K562 (cell line): Measurements from ENCODE around the gene RPL7L1. TPM values are rescaled to one million over a fixed set of nuclear protein-coding genes. Genes with fewer than 3 reads are reported as not detected.

Source experiments
- ELF4 ChIP-seq: fragments of 450-650 bp; formaldehyde crosslinking; IDR thresholded peaks from 2 replicates; pipeline ENCODE4 v1.4.0; 2022; ENCODE audit warnings: missing genetic modification characterization
- ESRRB ChIP-seq: fragments of 250-450 bp; sonication (Bioruptor Pico); IDR thresholded peaks from 2 replicates; pipeline ENCODE4 v1.5.0; 2020; ENCODE audit warnings: mild to moderate bottlenecking, moderate library complexity, borderline replicate concordance
- ILK ChIP-seq: fragments of 450-650 bp; IDR thresholded peaks from 2 replicates; pipeline ENCODE4 v1.6.1; 2016; ENCODE audit warnings: missing genetic modification characterization, low read depth, mild to moderate bottlenecking, missing compliant biosample characterization, moderate library complexity, borderline replicate concordance
- JUNB ChIP-seq: fragments of 450-650 bp; formaldehyde crosslinking; conservative IDR thresholded peaks from 2 replicates; pipeline ENCODE4 v1.4.0; 2020; ENCODE audit warnings: mild to moderate bottlenecking
- MTA3 ChIP-seq: fragments of 450-650 bp; formaldehyde crosslinking; IDR thresholded peaks from 2 replicates; pipeline ENCODE4 v1.6.1; 2017; ENCODE audit warnings: mild to moderate bottlenecking, borderline replicate concordance
- NFYB ChIP-seq: IDR thresholded peaks from 2 replicates; pipeline ENCODE4 v1.6.1; 2011; ENCODE audit warnings: mild to moderate bottlenecking, moderate library complexity; ENCODE audit not compliant: insufficient read length; ENCODE audit errors: extremely low read depth
- NR2C1 ChIP-seq, 2 experiments: fragments of 450-650 bp; IDR thresholded peaks; 2 replicates each; pipeline ENCODE4 v1.6.1; 2017; ENCODE audit warnings: mild to moderate bottlenecking in 2 of 2, antibody characterized with exemption in 1 of 2, inconsistent platforms in 1 of 2, missing compliant biosample characterization in 1 of 2, missing genetic modification characterization in 1 of 2
- POLR2AphosphoS2 ChIP-seq: IDR thresholded peaks from 2 replicates; pipeline ENCODE4 v1.6.1; 2012; ENCODE audit warnings: low read length, improper control_type of control experiment
- RB1 ChIP-seq: fragments of 450-650 bp; IDR thresholded peaks from 2 replicates; pipeline ENCODE4 v1.6.1; 2017; ENCODE audit warnings: low read depth, mild to moderate bottlenecking
- SAFB ChIP-seq: fragments of 200-400 bp; formaldehyde crosslinking; IDR thresholded peaks from 2 replicates; pipeline ENCODE4 v1.6.1; 2017; ENCODE audit warnings: low read depth, low read length, borderline replicate concordance
- SLC30A9 ChIP-seq: fragments of 250-450 bp; sonication (Bioruptor Pico); IDR thresholded peaks from 2 replicates; pipeline ENCODE4 v1.8.0; 2022; ENCODE audit warnings: mild to moderate bottlenecking, moderate library complexity
- SRSF3 ChIP-seq: fragments of 200-400 bp; formaldehyde crosslinking; IDR thresholded peaks from 2 replicates; pipeline ENCODE4 v1.6.1; 2016; ENCODE audit warnings: mild to moderate bottlenecking, low read length, moderate library complexity; ENCODE audit not compliant: insufficient read depth
- SRSF7 ChIP-seq: fragments of 200-400 bp; formaldehyde crosslinking; optimal IDR thresholded peaks from 2 replicates; pipeline ENCODE3; 2017; ENCODE audit warnings: mild to moderate bottlenecking, low read depth, low read length
- ZNF384 ChIP-seq: IDR thresholded peaks from 2 replicates; pipeline ENCODE4 v1.6.1; 2012; ENCODE audit warnings: low read depth, low read length, improper control_type of control experiment
- polyA plus RNA-seq, 8 experiments: library from polyadenylated mRNA; depleted of rRNA in 4 of 8; stranded (reverse) in 5 of 8; unstranded in 3 of 8; fragments of >200 nt; fragmentation: Nextera tagmentation in 2 of 8; fragmentation: Illumina TruSeq in 1 of 8; extraction: Ambion mirVana in 2 of 8; extraction: Trizol in 1 of 8; gene quantifications; 2 replicates each; pipeline versions ENCODE4 v1.2.1 to v1.2.3, GENCODE V29; 2011 to 2014; ENCODE audit warnings: inconsistent platforms in 1 of 8, missing spikeins in 1 of 8
- total RNA-seq, 7 experiments: library from RNA; depleted of rRNA in 6 of 7; stranded (reverse); fragments of >200 nt in 6 of 7; fragmentation: Illumina TruSeq in 2 of 7; extraction: Trizol in 2 of 7; gene quantifications; 2 replicates each; pipeline versions ENCODE4 v1.2.1 to v1.2.3, GENCODE V29; 2011 to 2021; ENCODE audit warnings: low replicate concordance in 1 of 7
- TF ChIP-seq, protein P1 (sequence below): fragments of 450-650 bp; IDR thresholded peaks from 2 replicates; pipeline ENCODE4 v1.6.1; 2016; ENCODE audit warnings: antibody characterized with exemption
- TF ChIP-seq, protein P2 (sequence below): sonication (generic); formaldehyde crosslinking; IDR thresholded peaks from 2 replicates; pipeline ENCODE4 v1.8.0; 2022; ENCODE audit warnings: missing genetic modification reagents, mild to moderate bottlenecking, borderline replicate concordance
- TF ChIP-seq, protein P3 (sequence below): fragments of 450-650 bp; formaldehyde crosslinking; conservative IDR thresholded peaks from 2 replicates; pipeline ENCODE4 v1.4.0; 2022; ENCODE audit warnings: mild to moderate bottlenecking, missing genetic modification characterization
- TF ChIP-seq, protein P4 (sequence below), 2 experiments: fragments of 450-650 bp; conservative IDR thresholded peaks; 2 replicates each; pipeline ENCODE4 v1.6.1; 2017; ENCODE audit warnings: mild to moderate bottlenecking in 2 of 2, moderate library complexity in 2 of 2

RPL7L1 gene
- total and polyA plus RNA-seq, 9 of the 15 experiments (the other 6 are each of a cell fraction or from before 2014, with no cell fraction given): 129 to 259 (median 164) TPM

DNA sequence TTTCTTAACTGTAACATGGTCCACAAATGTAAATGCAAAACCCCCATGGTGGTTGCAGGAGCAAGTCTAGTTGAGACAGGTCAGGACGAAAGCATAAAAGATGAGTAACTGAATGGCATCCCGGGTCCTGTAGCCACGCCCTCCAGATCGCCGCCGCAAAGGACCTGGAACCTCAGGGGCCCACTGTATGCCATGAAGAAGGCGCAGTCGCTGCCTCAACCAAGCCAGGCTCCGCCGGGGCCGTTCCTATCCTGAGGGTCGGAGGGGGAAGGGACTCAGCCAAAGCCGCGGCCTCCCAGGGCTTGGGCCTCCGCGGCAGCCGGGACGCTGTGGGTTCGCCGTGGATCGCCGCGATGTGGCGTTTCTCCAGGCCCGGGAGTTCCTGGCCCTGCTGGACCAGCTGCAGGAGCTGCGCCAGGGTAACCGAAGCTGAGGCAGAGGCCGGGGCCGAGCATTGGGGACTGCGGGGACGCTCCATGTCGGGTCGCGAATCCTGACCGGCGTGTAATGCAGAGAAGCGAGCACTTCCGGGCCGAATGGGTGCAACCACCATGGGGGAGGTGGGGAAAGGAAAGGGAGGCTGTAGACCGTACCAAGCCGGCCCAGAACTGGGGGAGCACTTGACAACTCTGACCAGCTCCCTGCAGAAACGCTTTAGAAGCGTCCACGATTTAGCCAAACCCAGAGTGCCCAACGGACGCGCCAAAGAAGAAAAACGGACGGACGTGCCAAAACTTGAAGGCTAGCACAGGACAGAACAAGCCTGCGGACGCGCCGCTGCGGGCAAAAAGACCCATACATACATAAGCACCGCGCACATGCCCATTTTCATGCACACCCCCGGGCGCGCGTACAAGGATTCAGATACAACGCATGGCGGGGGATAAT lies 11.1 kb downstream of the RPL7L1 start (continued):
- TF ChIP-seq NR2C1 (IDR thresholded peaks at IDR 0.05) (no peak), NR2C1 (tag; IDR thresholded peaks at IDR 0.05) (no peak), ZNF384 (no peak), SRSF3 (no peak), SRSF7 (no peak), MTA3 (0 out of 2 replicates have a peak, but pooled peaks have one; percentile 16), ESRRB (CRISPR knock-in tag) (no peak), POLR2AphosphoS2 (peak; percentile 86; the same call in 1 of the 2 replicates), SAFB (0 out of 2 replicates have a peak, but pooled peaks have one; percentile 16), SLC30A9 (CRISPR knock-in tag) (no peak), NFYB (no peak), JUNB (CRISPR knock-in tag) (no peak), ILK (tag) (no peak), RB1 (no peak), ELF4 (no peak)
- TF ChIP-seq, protein P1, sequence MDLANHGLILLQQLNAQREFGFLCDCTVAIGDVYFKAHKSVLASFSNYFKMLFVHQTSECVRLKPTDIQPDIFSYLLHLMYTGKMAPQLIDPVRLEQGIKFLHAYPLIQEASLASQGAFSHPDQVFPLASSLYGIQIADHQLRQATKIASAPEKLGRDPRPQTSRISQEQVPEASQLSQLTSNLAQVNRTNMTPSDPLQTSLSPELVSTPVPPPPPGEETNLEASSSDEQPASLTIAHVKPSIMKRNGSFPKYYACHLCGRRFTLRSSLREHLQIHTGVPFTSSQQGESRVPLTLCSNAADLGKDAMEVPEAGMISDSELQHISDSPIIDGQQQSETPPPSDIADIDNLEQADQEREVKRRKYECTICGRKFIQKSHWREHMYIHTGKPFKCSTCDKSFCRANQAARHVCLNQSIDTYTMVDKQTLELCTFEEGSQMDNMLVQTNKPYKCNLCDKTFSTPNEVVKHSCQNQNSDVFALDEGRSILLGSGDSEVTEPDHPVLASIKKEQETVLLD: no peak
- TF ChIP-seq, protein P2, sequence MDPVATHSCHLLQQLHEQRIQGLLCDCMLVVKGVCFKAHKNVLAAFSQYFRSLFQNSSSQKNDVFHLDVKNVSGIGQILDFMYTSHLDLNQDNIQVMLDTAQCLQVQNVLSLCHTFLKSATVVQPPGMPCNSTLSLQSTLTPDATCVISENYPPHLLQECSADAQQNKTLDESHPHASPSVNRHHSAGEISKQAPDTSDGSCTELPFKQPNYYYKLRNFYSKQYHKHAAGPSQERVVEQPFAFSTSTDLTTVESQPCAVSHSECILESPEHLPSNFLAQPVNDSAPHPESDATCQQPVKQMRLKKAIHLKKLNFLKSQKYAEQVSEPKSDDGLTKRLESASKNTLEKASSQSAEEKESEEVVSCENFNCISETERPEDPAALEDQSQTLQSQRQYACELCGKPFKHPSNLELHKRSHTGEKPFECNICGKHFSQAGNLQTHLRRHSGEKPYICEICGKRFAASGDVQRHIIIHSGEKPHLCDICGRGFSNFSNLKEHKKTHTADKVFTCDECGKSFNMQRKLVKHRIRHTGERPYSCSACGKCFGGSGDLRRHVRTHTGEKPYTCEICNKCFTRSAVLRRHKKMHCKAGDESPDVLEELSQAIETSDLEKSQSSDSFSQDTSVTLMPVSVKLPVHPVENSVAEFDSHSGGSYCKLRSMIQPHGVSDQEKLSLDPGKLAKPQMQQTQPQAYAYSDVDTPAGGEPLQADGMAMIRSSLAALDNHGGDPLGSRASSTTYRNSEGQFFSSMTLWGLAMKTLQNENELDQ (CRISPR knock-in tag): no peak
- TF ChIP-seq, protein P3, sequence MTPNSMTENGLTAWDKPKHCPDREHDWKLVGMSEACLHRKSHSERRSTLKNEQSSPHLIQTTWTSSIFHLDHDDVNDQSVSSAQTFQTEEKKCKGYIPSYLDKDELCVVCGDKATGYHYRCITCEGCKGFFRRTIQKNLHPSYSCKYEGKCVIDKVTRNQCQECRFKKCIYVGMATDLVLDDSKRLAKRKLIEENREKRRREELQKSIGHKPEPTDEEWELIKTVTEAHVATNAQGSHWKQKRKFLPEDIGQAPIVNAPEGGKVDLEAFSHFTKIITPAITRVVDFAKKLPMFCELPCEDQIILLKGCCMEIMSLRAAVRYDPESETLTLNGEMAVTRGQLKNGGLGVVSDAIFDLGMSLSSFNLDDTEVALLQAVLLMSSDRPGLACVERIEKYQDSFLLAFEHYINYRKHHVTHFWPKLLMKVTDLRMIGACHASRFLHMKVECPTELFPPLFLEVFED (CRISPR knock-in tag): 0 out of 2 replicates have a peak, but pooled peaks have one; percentile 54
- TF ChIP-seq, protein P4, sequence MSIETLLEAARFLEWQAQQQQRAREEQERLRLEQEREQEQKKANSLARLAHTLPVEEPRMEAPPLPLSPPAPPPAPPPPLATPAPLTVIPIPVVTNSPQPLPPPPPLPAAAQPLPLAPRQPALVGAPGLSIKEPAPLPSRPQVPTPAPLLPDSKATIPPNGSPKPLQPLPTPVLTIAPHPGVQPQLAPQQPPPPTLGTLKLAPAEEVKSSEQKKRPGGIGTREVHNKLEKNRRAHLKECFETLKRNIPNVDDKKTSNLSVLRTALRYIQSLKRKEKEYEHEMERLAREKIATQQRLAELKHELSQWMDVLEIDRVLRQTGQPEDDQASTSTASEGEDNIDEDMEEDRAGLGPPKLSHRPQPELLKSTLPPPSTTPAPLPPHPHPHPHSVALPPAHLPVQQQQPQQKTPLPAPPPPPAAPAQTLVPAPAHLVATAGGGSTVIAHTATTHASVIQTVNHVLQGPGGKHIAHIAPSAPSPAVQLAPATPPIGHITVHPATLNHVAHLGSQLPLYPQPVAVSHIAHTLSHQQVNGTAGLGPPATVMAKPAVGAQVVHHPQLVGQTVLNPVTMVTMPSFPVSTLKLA (conservative IDR thresholded peaks at IDR 0.05): no peak
